ENCODE measurements around the gene RBBP8NL. TPM values are rescaled to one million over a fixed set of nuclear protein-coding genes. Genes with fewer than 3 reads are reported as not detected.

The RBBP8NL gene
- total and polyA plus RNA-seq, 4 donors = under 0.01 to 0.14 TPM; not detected in 2

GRCh38 chr20:62390317-62391164 is 36.8 kb downstream of the RBBP8NL start:
- H3K9me3 ChIP-seq (ENCODE audit: control insufficient read depth in 4 of 4, low read length in 3 of 4) = no peaks in the 10 kb centered on the region
- WGBS = 83% methylated on average over 29 of the region's 29 CpGs
- H3K4me3 ChIP-seq (ENCODE audit: low read depth in 1 of 3, low read length in 3 of 3) = no peak overlapping the region
- TF ChIP-seq HNF4A (conservative IDR thresholded peaks at IDR 0.05) (no peak), HNF4G (IDR thresholded peaks at IDR 0.05) (no peak)
- peaks cover 0 to 15% (median 4%) of the 10 kb centered on the region in 4 donors for H3K36me3 ChIP-seq (ENCODE audit: control insufficient read depth in 4 of 4, insufficient read depth in 3 of 4, low read depth in 1 of 4, low read length in 3 of 4)
- no peak overlapping the region for H3K9ac ChIP-seq (ENCODE audit: low read depth in 1 of 2, low read length in 2 of 2)
- H3K27ac ChIP-seq (ENCODE audit: low read depth in 1 of 2, low read length in 2 of 2) = peak overlapping the region in 1 of 2 donors; percentile 15
- H3K27me3 ChIP-seq (ENCODE audit: control insufficient read depth in 4 of 4, insufficient read depth in 4 of 4, low read length in 3 of 4) = no peaks in the 10 kb centered on the region
- DNase-seq (ENCODE audit: low spot score) = no peak
- peaks cover 8 to 38% (median 31%) of the 10 kb centered on the region in 4 donors for H3K4me1 ChIP-seq (ENCODE audit: control insufficient read depth in 4 of 4, insufficient read depth in 4 of 4, low read length in 3 of 4)

GRCh38 chr20:62389601-62390087 is 37.7 kb downstream of the RBBP8NL start:
- Histone ChIP-seq H3K27me3 (ENCODE audit: control insufficient read depth in 4 of 4, insufficient read depth in 4 of 4, low read length in 3 of 4) (no peaks in the 10 kb centered on the region), H3K4me1 (ENCODE audit: control insufficient read depth in 4 of 4, insufficient read depth in 4 of 4, low read length in 3 of 4) (peaks cover 8 to 42% (median 35%) of the 10 kb centered on the region in 4 donors), H3K9me3 (ENCODE audit: control insufficient read depth in 4 of 4, low read length in 3 of 4) (no peaks in the 10 kb centered on the region), H3K4me3 (ENCODE audit: low read depth in 1 of 3, low read length in 3 of 3) (no peak overlapping the region), H3K9ac (ENCODE audit: low read depth in 1 of 2, low read length in 2 of 2) (no peak overlapping the region), H3K36me3 (ENCODE audit: control insufficient read depth in 4 of 4, insufficient read depth in 3 of 4, low read depth in 1 of 4, low read length in 3 of 4) (peaks cover 0 to 14% (median 4%) of the 10 kb centered on the region in 4 donors), H3K27ac (ENCODE audit: low read depth in 1 of 2, low read length in 2 of 2) (no peak overlapping the region)
- 81% methylated on average over 5 of the region's 5 CpGs for WGBS
- TF ChIP-seq YY1 (IDR thresholded peaks at IDR 0.05) (no peak), NR2F2 (IDR thresholded peaks at IDR 0.05) (no peak), MAX (IDR thresholded peaks at IDR 0.05) (no peak), REST (IDR thresholded peaks at IDR 0.05) (no peak)
- DNase-seq (ENCODE audit: low spot score) = no peak

- Histone ChIP-seq H3K36me3 (ENCODE audit: control insufficient read depth in 4 of 4, insufficient read depth in 3 of 4, low read depth in 1 of 4, low read length in 3 of 4) (peaks cover 0 to 13% (median 4%) of the 10 kb centered on the region in 4 donors), H3K4me1 (ENCODE audit: control insufficient read depth in 4 of 4, insufficient read depth in 4 of 4, low read length in 3 of 4) (peaks cover 8 to 42% (median 35%) of the 10 kb centered on the region in 4 donors), H3K9ac (ENCODE audit: low read depth in 1 of 2, low read length in 2 of 2) (no peak overlapping the region), H3K27me3 (ENCODE audit: control insufficient read depth in 4 of 4, insufficient read depth in 4 of 4, low read length in 3 of 4) (no peaks in the 10 kb centered on the region), H3K4me3 (ENCODE audit: low read depth in 1 of 3, low read length in 3 of 3) (no peak overlapping the region), H3K9me3 (ENCODE audit: control insufficient read depth in 4 of 4, low read length in 3 of 4) (no peaks in the 10 kb centered on the region), H3K27ac (ENCODE audit: low read depth in 1 of 2, low read length in 2 of 2) (no peak overlapping the region)
- no peak for DNase-seq (ENCODE audit: low spot score)
- 87% methylated on average over 11 of the region's 11 CpGs for WGBS
- TF ChIP-seq MAX (IDR thresholded peaks at IDR 0.05) (no peak), CTCF (IDR thresholded peaks at IDR 0.05; ENCODE audit: low read depth, low read length, missing input control) (no peak), JUND (IDR thresholded peaks at IDR 0.05) (no peak), FOXA1 (IDR thresholded peaks at IDR 0.05) (no peak), FOXA2 (IDR thresholded peaks at IDR 0.05) (no peak), EGR1 (IDR thresholded peaks at IDR 0.05; ENCODE audit: low read depth in 2 of 2) (no peak), RAD21 (IDR thresholded peaks at IDR 0.05) (no peak), TAF1 (conservative IDR thresholded peaks at IDR 0.05) (no peak), HNF4G (IDR thresholded peaks at IDR 0.05) (no peak), NR2F2 (IDR thresholded peaks at IDR 0.05) (no peak), RXRA (IDR thresholded peaks at IDR 0.05) (no peak), GABPA (IDR thresholded peaks at IDR 0.05 in 1 of 2, conservative IDR thresholded peaks at IDR 0.05 in 1 of 2) (no peak), SP1 (IDR thresholded peaks at IDR 0.05) (no peak), YY1 (IDR thresholded peaks at IDR 0.05) (no peak), ZBTB33 (IDR thresholded peaks at IDR 0.05) (no peak), HNF4A (conservative IDR thresholded peaks at IDR 0.05) (no peak)
Observed at GRCh38 chr20:62388839-62389600, 38.3 kb downstream of the RBBP8NL start.
